Liver (tissue), 9 donors: ENCODE results near the gene FLAD1. TPM values are rescaled to one million over a fixed set of nuclear protein-coding genes. Genes with fewer than 3 reads are reported as not detected.

Experiments
- DNase-seq: peaks from one replicate; pipeline ENCODE4 v3.0.0-alpha.2; 2017; ENCODE audit warnings: low spot score
- H3K27ac ChIP-seq, 2 donors: one replicate each; pipeline ENCODE4 v1.7.0; 2013; ENCODE audit warnings: inconsistent platforms in 2 of 2, low read length in 2 of 2, control low read depth in 1 of 2, low read depth in 1 of 2, mild to moderate bottlenecking in 1 of 2
- H3K27me3 ChIP-seq, 4 donors: one replicate each; pipeline versions ENCODE4 v1.6.1 to v1.7.0; 2013; ENCODE audit warnings: low read length in 3 of 4, inconsistent platforms in 1 of 4, mild to moderate bottlenecking in 1 of 4, moderate library complexity in 1 of 4; ENCODE audit not compliant: control insufficient read depth in 4 of 4, insufficient read depth in 4 of 4
- H3K36me3 ChIP-seq, 4 donors: one replicate each; pipeline versions ENCODE4 v1.6.1 to v1.7.0; 2013; ENCODE audit warnings: low read length in 3 of 4, mild to moderate bottlenecking in 3 of 4, low read depth in 1 of 4, moderate library complexity in 1 of 4; ENCODE audit not compliant: control insufficient read depth in 4 of 4, insufficient read depth in 3 of 4
- H3K4me1 ChIP-seq, 4 donors: one replicate each; pipeline versions ENCODE4 v1.6.1 to v1.7.0; 2013; ENCODE audit warnings: low read length in 3 of 4, mild to moderate bottlenecking in 3 of 4, moderate library complexity in 1 of 4; ENCODE audit not compliant: control insufficient read depth in 4 of 4, insufficient read depth in 4 of 4
- H3K4me3 ChIP-seq, 3 donors: one replicate each; pipeline versions ENCODE4 v1.6.1 to v1.7.0; 2013; ENCODE audit warnings: low read length in 3 of 3, control low read depth in 1 of 3, low read depth in 1 of 3, mild to moderate bottlenecking in 1 of 3
- H3K9ac ChIP-seq, 2 donors: one replicate each; pipeline ENCODE4 v1.7.0; 2013; ENCODE audit warnings: low read length in 2 of 2, mild to moderate bottlenecking in 2 of 2, moderate library complexity in 2 of 2, control low read depth in 1 of 2, low read depth in 1 of 2
- H3K9me3 ChIP-seq, 4 donors: one replicate each; pipeline versions ENCODE4 v1.6.1 to v1.7.0; 2013; ENCODE audit warnings: low read length in 3 of 4; ENCODE audit not compliant: control insufficient read depth in 4 of 4
- ATF3 ChIP-seq: IDR thresholded peaks from 2 replicates; pipeline ENCODE4 v1.6.1; 2016; ENCODE audit warnings: antibody characterized with exemption
- EGR1 ChIP-seq, 2 donors: IDR thresholded peaks; 2 replicates each; pipeline ENCODE4 v1.6.1; 2016 to 2018; ENCODE audit warnings: antibody characterized with exemption in 2 of 2, low read depth in 2 of 2
- FOXA1 ChIP-seq: IDR thresholded peaks from 2 replicates; pipeline ENCODE4 v1.6.1; 2016; ENCODE audit warnings: antibody characterized with exemption
- FOXA2 ChIP-seq: IDR thresholded peaks from 2 replicates; pipeline ENCODE4 v1.6.1; 2016; ENCODE audit warnings: antibody characterized with exemption
- GABPA ChIP-seq, 2 donors: IDR thresholded peaks in 1 of 2; conservative IDR thresholded peaks in 1 of 2; 2 replicates each; pipeline ENCODE4 v1.6.1; 2016; ENCODE audit warnings: antibody characterized with exemption in 2 of 2, mild to moderate bottlenecking in 1 of 2, moderate library complexity in 1 of 2
- HNF4A ChIP-seq, 2 donors: conservative IDR thresholded peaks; 2 replicates each; pipeline ENCODE4 v1.6.1; 2016; ENCODE audit warnings: antibody characterized with exemption in 2 of 2, mild to moderate bottlenecking in 2 of 2
- HNF4G ChIP-seq: IDR thresholded peaks from 2 replicates; pipeline ENCODE4 v1.6.1; 2016; ENCODE audit warnings: antibody characterized with exemption
- JUND ChIP-seq, 2 donors: IDR thresholded peaks; 2 replicates each; pipeline ENCODE4 v1.6.1; 2016; ENCODE audit warnings: antibody characterized with exemption in 2 of 2
- NR2F2 ChIP-seq: IDR thresholded peaks from 2 replicates; pipeline ENCODE4 v1.6.1; 2016; ENCODE audit warnings: antibody characterized with exemption
- RAD21 ChIP-seq, 2 donors: IDR thresholded peaks; 2 replicates each; pipeline ENCODE4 v1.6.1; 2016; ENCODE audit warnings: antibody characterized with exemption in 2 of 2, mild to moderate bottlenecking in 2 of 2
- RXRA ChIP-seq, 2 donors: IDR thresholded peaks; 2 replicates each; pipeline ENCODE4 v1.6.1; 2017 to 2018; ENCODE audit warnings: antibody characterized with exemption in 2 of 2, mild to moderate bottlenecking in 1 of 2
- SP1 ChIP-seq: IDR thresholded peaks from 2 replicates; pipeline ENCODE4 v1.6.1; 2018; ENCODE audit warnings: antibody characterized with exemption, mild to moderate bottlenecking
- TAF1 ChIP-seq: conservative IDR thresholded peaks from 2 replicates; pipeline ENCODE4 v1.6.1; 2016; ENCODE audit warnings: antibody characterized with exemption, mild to moderate bottlenecking
- YY1 ChIP-seq: IDR thresholded peaks from 2 replicates; pipeline ENCODE4 v1.6.1; 2016; ENCODE audit warnings: antibody characterized with exemption, mild to moderate bottlenecking
- WGBS: extraction: QIAGEN DNeasy Blood & Tissue Kit; methylation state at CpG from one replicate; pipeline ENCODE4 v1.1.7; 2013; 5-methylcytosine and 5-hydroxymethylcytosine counted together
- polyA plus RNA-seq, 2 donors: library from polyadenylated mRNA; stranded (reverse) in 1 of 2; unstranded in 1 of 2; fragments of 200-250 nt in 1 of 2; fragments of >200 nt in 1 of 2; fragmentation: Nextera tagmentation in 1 of 2; extraction: Ambion mirVana in 1 of 2; gene quantifications; one replicate each; pipeline versions ENCODE4 v1.2.1 to v1.2.3, GENCODE V29; 2013 to 2015
- total RNA-seq, 2 donors: library from RNA; depleted of rRNA; stranded (reverse); fragments of >200 nt; gene quantifications; one replicate each; pipeline ENCODE4 v1.2.3, GENCODE V29; 2014
- TF ChIP-seq, protein P1 (sequence below): IDR thresholded peaks from 2 replicates; pipeline ENCODE4 v1.6.1; 2016; ENCODE audit warnings: antibody characterized with exemption
- TF ChIP-seq, protein P2 (sequence below): IDR thresholded peaks from 2 replicates; pipeline ENCODE4 v1.6.1; 2016; ENCODE audit warnings: antibody characterized with exemption, mild to moderate bottlenecking
- TF ChIP-seq, protein P3 (sequence below): IDR thresholded peaks from 2 replicates; pipeline ENCODE4 v1.6.1; 2016; ENCODE audit warnings: antibody characterized with exemption
- TF ChIP-seq, protein P4 (sequence below): fragments of 150-350 bp; IDR thresholded peaks from 2 replicates; pipeline ENCODE4 v1.5.1; 2017; ENCODE audit warnings: improper control_type of control experiment, low read depth, low read length; ENCODE audit not compliant: missing input control
- donor health status: healthy.
- donor health status: healthy.
- donor health status: healthy.
- donor health status: healthy.
- donor health status: healthy.

The FLAD1 gene
- total and polyA plus RNA-seq, 4 donors, result 10.4 to 31.6 (median 22.5) TPM

DNA sequence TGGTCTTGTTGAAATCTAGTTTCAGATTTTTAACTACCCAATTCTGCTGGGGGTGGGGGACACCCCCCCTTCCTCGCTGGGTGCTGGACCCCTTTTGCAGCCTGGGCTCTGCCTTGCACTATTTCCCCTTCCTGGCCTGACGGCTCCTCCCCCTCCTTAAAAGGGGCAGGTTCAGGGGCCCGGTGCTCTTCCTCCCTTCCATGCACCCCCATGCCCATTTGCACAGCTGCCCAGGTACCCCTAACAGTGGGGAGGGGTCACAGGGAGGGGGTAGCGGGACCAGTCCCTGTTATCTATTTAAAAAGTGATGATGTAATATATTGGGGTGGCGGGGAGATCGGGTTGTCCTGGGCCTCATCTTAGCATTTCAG is 34.8 kb downstream of the FLAD1 start:
- WGBS, result 69% methylated on average over 6 of the region's 6 CpGs
- H3K4me1 ChIP-seq, result peaks cover 6 to 46% (median 24%) of the 10 kb centered on the region in 4 donors
- TF ChIP-seq EGR1 (IDR thresholded peaks at IDR 0.05; ENCODE audit: low read depth in 2 of 2), result no peak
- TF ChIP-seq YY1, result no peak
- TF ChIP-seq, protein P1, sequence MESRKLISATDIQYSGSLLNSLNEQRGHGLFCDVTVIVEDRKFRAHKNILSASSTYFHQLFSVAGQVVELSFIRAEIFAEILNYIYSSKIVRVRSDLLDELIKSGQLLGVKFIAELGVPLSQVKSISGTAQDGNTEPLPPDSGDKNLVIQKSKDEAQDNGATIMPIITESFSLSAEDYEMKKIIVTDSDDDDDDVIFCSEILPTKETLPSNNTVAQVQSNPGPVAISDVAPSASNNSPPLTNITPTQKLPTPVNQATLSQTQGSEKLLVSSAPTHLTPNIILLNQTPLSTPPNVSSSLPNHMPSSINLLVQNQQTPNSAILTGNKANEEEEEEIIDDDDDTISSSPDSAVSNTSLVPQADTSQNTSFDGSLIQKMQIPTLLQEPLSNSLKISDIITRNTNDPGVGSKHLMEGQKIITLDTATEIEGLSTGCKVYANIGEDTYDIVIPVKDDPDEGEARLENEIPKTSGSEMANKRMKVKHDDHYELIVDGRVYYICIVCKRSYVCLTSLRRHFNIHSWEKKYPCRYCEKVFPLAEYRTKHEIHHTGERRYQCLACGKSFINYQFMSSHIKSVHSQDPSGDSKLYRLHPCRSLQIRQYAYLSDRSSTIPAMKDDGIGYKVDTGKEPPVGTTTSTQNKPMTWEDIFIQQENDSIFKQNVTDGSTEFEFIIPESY, result no peak
- TF ChIP-seq HNF4G, result no peak
- TF ChIP-seq, protein P2, sequence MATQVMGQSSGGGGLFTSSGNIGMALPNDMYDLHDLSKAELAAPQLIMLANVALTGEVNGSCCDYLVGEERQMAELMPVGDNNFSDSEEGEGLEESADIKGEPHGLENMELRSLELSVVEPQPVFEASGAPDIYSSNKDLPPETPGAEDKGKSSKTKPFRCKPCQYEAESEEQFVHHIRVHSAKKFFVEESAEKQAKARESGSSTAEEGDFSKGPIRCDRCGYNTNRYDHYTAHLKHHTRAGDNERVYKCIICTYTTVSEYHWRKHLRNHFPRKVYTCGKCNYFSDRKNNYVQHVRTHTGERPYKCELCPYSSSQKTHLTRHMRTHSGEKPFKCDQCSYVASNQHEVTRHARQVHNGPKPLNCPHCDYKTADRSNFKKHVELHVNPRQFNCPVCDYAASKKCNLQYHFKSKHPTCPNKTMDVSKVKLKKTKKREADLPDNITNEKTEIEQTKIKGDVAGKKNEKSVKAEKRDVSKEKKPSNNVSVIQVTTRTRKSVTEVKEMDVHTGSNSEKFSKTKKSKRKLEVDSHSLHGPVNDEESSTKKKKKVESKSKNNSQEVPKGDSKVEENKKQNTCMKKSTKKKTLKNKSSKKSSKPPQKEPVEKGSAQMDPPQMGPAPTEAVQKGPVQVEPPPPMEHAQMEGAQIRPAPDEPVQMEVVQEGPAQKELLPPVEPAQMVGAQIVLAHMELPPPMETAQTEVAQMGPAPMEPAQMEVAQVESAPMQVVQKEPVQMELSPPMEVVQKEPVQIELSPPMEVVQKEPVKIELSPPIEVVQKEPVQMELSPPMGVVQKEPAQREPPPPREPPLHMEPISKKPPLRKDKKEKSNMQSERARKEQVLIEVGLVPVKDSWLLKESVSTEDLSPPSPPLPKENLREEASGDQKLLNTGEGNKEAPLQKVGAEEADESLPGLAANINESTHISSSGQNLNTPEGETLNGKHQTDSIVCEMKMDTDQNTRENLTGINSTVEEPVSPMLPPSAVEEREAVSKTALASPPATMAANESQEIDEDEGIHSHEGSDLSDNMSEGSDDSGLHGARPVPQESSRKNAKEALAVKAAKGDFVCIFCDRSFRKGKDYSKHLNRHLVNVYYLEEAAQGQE, result no peak
- TF ChIP-seq SP1, result no peak
- TF ChIP-seq, protein P3, sequence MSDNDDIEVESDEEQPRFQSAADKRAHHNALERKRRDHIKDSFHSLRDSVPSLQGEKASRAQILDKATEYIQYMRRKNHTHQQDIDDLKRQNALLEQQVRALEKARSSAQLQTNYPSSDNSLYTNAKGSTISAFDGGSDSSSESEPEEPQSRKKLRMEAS, result no peak
- no peak for TF ChIP-seq ATF3
- no peak for TF ChIP-seq NR2F2
- TF ChIP-seq FOXA1, result no peak
- no peak for TF ChIP-seq FOXA2
- TF ChIP-seq RAD21 (IDR thresholded peaks at IDR 0.05), result no peak
- TF ChIP-seq HNF4A (conservative IDR thresholded peaks at IDR 0.05), result no peak
- no peak for TF ChIP-seq RXRA (IDR thresholded peaks at IDR 0.05)
- TF ChIP-seq TAF1, result no peak
- TF ChIP-seq, protein P4, sequence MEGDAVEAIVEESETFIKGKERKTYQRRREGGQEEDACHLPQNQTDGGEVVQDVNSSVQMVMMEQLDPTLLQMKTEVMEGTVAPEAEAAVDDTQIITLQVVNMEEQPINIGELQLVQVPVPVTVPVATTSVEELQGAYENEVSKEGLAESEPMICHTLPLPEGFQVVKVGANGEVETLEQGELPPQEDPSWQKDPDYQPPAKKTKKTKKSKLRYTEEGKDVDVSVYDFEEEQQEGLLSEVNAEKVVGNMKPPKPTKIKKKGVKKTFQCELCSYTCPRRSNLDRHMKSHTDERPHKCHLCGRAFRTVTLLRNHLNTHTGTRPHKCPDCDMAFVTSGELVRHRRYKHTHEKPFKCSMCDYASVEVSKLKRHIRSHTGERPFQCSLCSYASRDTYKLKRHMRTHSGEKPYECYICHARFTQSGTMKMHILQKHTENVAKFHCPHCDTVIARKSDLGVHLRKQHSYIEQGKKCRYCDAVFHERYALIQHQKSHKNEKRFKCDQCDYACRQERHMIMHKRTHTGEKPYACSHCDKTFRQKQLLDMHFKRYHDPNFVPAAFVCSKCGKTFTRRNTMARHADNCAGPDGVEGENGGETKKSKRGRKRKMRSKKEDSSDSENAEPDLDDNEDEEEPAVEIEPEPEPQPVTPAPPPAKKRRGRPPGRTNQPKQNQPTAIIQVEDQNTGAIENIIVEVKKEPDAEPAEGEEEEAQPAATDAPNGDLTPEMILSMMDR, result no peak
- no peak for TF ChIP-seq GABPA (IDR thresholded peaks at IDR 0.05 in 1 of 2, conservative IDR thresholded peaks at IDR 0.05 in 1 of 2)
- TF ChIP-seq JUND (IDR thresholded peaks at IDR 0.05), result no peak
- no peak overlapping the region for H3K9ac ChIP-seq
- peaks cover 3 to 19% (median 9%) of the 10 kb centered on the region in 4 donors for H3K36me3 ChIP-seq
- H3K27ac ChIP-seq, result peak overlapping the region; percentile 46 to 70
- H3K27me3 ChIP-seq, result no peaks in the 10 kb centered on the region
- DNase-seq, result no peak
- H3K4me3 ChIP-seq, result no peak overlapping the region
- H3K9me3 ChIP-seq, result no peaks in the 10 kb centered on the region
